ENCODE data around the gene TRHDE. TPM values are rescaled to one million over a fixed set of nuclear protein-coding genes. Genes with fewer than 3 reads are reported as not detected.

The TRHDE gene
- total RNA-seq, 4 donors from 2014 or later: 0.05 to 0.81 (median 0.40) TPM

- H3K36me3 ChIP-seq: no peaks in the 10 kb centered on the region
- WGBS, 2 donors: 23 to 27% methylated on average over 3 of the region's 3 CpGs
- H3K4me3 ChIP-seq (replicated peaks in 1 of 3): no peak overlapping the region
- TF ChIP-seq POLR2A (IDR thresholded peaks at IDR 0.05) (no peak), CTCF (IDR thresholded peaks at IDR 0.05) (no peak)
- DNase-seq: no peak
- intact Hi-C loops (cut with DNase I): no loop called here
- H3K9me3 ChIP-seq: no peaks in the 10 kb centered on the region
- no peaks in the 10 kb centered on the region for H3K27me3 ChIP-seq
- H3K4me1 ChIP-seq: no peaks in the 10 kb centered on the region
- H3K27ac ChIP-seq: no peak overlapping the region
Measured at GRCh38 chr12:72471806-72472205, 199.6 kb downstream of the TRHDE start.

GRCh38 chr12:72472350-72472749 lies 200.2 kb downstream of the TRHDE start:
- Histone ChIP-seq H3K9me3 (no peaks in the 10 kb centered on the region), H3K4me1 (no peaks in the 10 kb centered on the region), H3K27me3 (no peaks in the 10 kb centered on the region), H3K4me3 (replicated peaks in 1 of 3) (no peak overlapping the region), H3K27ac (no peak overlapping the region), H3K36me3 (no peaks in the 10 kb centered on the region)
- WGBS, 2 donors: 84 to 86% methylated on average over 3 of the region's 3 CpGs
- no peak for DNase-seq
- intact Hi-C loops (cut with DNase I): no loop called here
- TF ChIP-seq CTCF (IDR thresholded peaks at IDR 0.05): no peak
- no peak for TF ChIP-seq POLR2A (IDR thresholded peaks at IDR 0.05)

GRCh38 chr12:72476301-72476700 lies 204.1 kb downstream of the TRHDE start:
- Histone ChIP-seq H3K4me1 (no peaks in the 10 kb centered on the region), H3K9me3 (no peaks in the 10 kb centered on the region), H3K4me3 (replicated peaks in 1 of 3) (no peak overlapping the region), H3K36me3 (no peaks in the 10 kb centered on the region), H3K27ac (no peak overlapping the region), H3K27me3 (no peaks in the 10 kb centered on the region)
- no peak for DNase-seq
- WGBS, 2 donors: 82 to 83% methylated on average over 2 of the region's 2 CpGs
- intact Hi-C loops (cut with DNase I): no loop called here
- TF ChIP-seq CTCF (IDR thresholded peaks at IDR 0.05) (no peak), POLR2A (IDR thresholded peaks at IDR 0.05) (no peak)

GRCh38 chr12:72485017-72485701 lies 213.0 kb downstream of the TRHDE start:
- TF ChIP-seq CTCF (IDR thresholded peaks at IDR 0.05): no peak
- no peaks in the 10 kb centered on the region for H3K4me1 ChIP-seq
- H3K27me3 ChIP-seq: no peaks in the 10 kb centered on the region
- WGBS, 2 donors: 44 to 52% methylated on average over 4 of the region's 4 CpGs
- H3K9me3 ChIP-seq: no peaks in the 10 kb centered on the region
- no peaks in the 10 kb centered on the region for H3K36me3 ChIP-seq
- H3K4me3 ChIP-seq (replicated peaks in 1 of 3): no peak overlapping the region
- H3K27ac ChIP-seq: no peak overlapping the region
- intact Hi-C loops (cut with DNase I): no loop called here
- DNase-seq: peak in 1 of 2 donors; percentile 22

- H3K27me3 ChIP-seq: no peaks in the 10 kb centered on the region
- H3K9me3 ChIP-seq: no peaks in the 10 kb centered on the region
- no peak overlapping the region for H3K4me3 ChIP-seq (replicated peaks in 1 of 3)
- H3K27ac ChIP-seq: no peak overlapping the region
- intact Hi-C loops (cut with DNase I): no loop called here
- no peaks in the 10 kb centered on the region for H3K36me3 ChIP-seq
- DNase-seq: no peak
- 81 to 92% methylated on average over 4 of the region's 4 CpGs for WGBS, 2 donors
- TF ChIP-seq CTCF (IDR thresholded peaks at IDR 0.05) (no peak), POLR2A (IDR thresholded peaks at IDR 0.05) (no peak)
- no peaks in the 10 kb centered on the region for H3K4me1 ChIP-seq
Measured at GRCh38 chr12:72491426-72491825, 219.3 kb downstream of the TRHDE start.
